Measurements from ENCODE around the gene SPEM1.
A peak's percentile ranks its signal among the peaks of the same experiment; 100 is the strongest.

Gene SPEM1

DNA sequence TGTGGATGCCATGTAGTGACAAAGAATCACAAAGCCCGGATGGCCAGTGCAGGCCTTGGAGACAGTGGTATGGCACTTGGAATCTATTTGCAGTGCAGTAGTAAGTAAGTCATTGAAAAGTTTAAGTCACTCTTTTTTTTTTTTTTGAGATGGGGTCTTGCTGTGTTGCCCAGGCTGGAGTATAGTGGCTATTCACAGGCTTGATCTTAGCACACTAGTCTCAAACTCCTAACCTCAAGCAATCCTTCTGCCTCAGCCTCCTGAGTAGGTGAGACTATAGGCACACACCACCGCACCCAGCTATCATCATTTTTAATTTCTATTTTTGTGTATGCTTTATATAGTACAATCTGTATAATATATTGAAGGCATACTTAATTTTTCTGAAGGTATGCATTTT is 21.5 kb upstream of the SPEM1 start:
- DNase-seq (ENCODE audit: low spot score) = no peak

DNA sequence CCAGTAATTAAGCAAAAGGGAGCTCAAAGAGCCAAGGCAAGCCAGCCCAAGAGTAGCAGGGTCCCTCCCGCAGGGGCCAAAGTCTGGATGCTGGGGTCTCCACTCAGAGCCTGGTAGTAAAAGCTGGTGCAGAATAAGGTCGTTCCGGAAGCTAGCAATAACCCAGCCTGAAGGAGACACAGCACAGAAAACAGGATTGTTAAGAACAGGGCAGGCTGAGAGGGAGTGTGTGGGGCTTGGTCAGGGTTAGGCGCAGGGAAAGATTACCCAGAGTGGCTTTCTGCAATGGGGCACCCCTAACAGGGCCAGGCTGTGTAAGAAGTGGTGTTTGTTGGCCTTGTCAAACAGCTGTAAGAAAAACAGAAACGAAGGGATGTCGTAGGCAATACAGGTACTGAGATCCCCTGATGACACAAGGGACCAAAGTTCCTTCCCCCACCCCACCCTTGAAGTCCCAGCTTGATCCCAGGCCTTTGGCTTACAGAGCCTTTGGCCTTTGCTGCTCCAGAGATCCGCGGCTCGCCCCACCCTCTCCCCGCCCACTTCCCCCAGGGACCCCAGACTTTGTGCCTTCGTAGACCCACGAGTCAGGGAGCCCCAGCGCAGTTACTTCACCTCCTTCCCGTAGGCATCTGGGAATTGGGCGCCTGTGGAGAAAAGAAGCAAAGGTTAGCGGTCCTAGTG is 16.9 kb upstream of the SPEM1 start:
- DNase-seq (ENCODE audit: low spot score) = peak; percentile 25

DNA sequence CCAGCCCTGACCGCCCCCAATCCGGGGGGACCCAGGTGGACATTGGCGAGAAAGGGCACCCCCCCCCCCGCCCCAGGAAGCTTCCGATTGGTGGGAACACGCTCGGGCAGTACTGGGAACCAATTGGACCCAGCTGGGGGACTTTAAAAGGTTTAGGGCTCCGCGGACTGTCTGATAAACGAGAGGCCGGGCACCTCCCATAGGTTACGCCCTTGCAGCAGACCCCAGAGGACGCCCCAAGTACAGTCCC is 16.5 kb upstream of the SPEM1 start:
- peak; percentile 84 for DNase-seq (ENCODE audit: low spot score)

DNA sequence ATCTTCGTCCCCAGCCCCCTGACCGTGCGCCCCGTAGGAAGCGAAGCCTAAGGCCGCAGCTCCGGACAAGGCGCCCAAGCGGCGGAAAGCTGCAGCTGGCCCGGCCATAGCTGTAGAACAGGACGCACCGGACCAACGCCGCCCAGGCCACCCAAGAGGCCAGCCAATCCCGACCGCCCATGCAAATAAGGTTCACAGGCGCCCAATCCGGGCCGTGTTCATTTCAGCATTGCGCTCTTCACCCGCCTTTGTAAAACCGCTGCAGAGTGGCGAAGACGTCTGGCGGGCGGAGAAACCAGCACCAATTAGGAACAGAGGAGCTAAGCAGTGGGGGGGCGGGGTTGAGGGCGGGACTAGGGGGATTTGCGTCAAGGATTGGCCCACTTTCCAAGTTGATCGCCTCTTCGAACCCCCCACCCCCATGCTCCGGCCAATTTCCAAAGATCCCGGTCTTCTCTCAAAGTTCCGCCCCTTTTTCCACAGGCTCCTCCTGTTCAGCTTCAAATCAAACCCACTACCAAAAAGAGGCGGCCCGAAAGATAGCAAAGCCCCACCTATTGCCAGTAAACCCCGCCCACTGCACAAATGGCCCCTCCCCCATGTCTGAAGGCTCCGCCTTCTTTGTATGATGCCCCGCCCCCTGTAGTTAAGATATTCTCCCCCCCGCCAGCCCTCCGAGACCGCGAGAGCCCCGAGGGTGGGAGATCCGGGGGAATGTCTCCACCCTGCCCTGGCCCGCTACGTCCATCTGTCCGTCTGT is 16.0 kb upstream of the SPEM1 start, which contains the start of gene TMEM256:
Gene TMEM256 (minus strand): TSS at position 121 of the 760 bp plus-strand sequence. CDS start 13 bp downstream, at position 108.
- peak; percentile 98 for DNase-seq (ENCODE audit: low spot score)

DNA sequence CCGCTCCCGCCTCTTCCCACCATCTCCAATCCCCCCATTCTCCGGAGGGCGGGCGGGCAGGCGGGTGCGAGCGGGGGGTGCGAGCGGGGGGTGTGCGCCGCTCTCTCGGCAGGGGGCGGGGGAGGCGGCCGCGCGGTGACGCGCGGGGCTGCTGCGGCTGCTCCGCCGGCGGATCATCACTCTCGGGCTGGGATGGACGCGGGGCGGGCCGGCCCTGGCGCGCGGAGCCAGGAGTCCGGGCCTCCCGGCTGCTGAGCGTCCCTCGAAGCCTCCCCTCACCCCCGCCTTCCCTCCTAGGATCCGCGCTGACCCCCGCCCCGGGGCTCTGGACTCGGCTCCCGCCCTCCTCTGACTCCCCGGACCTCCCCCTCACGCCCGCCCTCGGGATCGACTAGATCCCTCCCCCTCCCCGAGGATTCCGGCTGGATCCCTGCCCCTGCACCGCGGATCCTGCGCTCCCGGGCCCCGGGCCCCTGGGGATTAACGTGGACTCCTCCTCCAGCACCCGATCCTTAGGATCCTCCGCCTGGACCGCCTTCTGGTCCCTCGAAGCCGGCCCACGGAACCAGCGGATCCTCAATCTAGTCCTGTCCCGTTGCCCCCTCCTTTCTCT is 15.3 kb upstream of the SPEM1 start:
- DNase-seq (ENCODE audit: low spot score) = peak; percentile 73

DNA sequence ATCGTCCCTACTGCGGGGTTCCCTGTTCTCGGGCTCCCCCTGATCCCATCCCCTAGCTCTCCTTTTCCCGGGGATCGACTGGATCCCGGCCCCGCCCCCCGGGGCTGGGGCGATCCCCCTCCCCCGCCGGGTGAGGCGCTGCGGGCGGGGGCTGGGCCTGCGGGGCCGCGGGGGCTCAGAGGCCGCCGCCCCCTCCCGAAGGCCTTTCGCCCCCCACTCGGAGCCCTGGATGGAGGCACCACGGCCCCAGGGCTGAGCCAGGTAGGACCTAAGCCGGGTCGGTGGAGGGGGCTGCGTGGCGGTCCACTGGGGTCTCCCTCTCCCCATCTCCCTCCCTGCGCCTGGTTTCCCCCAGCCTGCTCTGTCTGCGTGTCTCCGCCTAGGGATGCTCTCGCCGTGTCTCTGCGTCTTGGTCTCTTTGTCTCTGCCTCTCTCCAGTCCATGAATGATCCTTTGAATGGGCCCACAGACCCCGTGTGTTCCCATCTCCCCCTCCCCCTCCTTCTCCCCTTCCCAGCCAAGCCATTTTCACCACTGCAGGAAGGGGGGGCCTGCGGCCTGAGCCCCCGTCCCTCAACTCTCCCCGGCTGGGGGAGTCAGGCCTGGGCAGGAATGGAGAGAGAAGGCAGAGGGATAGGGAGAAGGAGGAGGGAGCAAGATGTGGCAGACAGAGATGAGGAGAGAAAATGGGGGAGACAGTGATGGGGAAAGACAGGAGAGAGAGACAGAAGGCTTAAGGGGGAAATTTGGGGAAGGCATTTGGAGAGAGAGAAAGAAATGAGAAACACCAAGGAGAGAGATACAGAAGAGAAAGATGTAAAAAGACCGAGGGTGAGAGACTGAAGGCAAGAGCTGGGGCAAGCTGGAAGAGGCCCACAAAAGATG is 14.5 kb upstream of the SPEM1 start:
- no peak for DNase-seq (ENCODE audit: low spot score)

DNA sequence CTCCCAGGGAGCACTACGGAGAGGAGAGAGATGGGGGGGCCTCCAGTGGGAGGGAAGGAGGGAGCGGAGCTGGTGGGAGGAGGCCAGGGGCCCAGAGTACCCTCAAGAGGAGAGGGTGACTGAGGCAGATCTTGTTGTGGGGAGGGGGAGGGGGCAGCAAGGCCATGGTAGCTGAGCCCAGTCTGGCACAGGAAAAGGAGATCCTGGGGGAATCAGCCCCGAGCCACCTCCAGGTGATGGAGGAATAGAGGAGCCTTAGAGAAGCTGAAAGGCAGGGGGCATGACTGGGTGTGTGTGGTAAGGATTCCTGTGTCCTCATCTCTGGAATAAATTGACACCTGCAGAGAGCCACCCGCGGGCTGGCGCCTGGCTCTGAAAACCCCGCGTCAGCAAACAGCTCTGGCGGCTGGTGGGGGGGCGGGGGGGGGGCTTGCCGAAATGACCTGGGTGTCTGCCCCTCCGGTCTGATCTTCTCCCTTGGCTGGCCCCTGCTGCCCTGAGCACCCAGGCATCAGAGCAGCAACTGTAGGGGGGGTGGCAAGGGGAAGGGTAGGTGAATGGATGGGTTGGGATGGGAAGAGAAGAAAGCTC is 13.8 kb upstream of the SPEM1 start:
- DNase-seq (ENCODE audit: low spot score) = no peak

DNA sequence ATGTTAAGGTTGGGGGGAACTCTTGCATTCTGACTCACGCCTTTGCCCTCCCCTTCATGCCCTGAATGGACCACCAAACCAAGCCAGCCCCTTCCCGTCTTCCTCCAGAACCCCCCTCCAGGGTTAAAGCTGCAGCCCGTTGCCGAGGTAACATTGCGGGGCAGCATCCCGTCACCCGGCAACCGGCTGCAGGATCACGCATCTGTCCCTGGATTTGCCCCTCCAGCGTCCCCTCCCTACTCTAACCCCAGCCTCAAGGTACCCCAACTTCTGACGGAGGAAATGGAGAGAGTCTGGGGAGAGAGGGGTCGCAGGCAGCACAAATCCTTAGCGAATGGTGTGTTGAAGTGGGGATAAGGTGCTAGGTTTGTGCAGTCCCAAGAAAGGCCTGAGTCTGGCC is 13.0 kb upstream of the SPEM1 start:
- DNase-seq (ENCODE audit: low spot score) = no peak

DNA sequence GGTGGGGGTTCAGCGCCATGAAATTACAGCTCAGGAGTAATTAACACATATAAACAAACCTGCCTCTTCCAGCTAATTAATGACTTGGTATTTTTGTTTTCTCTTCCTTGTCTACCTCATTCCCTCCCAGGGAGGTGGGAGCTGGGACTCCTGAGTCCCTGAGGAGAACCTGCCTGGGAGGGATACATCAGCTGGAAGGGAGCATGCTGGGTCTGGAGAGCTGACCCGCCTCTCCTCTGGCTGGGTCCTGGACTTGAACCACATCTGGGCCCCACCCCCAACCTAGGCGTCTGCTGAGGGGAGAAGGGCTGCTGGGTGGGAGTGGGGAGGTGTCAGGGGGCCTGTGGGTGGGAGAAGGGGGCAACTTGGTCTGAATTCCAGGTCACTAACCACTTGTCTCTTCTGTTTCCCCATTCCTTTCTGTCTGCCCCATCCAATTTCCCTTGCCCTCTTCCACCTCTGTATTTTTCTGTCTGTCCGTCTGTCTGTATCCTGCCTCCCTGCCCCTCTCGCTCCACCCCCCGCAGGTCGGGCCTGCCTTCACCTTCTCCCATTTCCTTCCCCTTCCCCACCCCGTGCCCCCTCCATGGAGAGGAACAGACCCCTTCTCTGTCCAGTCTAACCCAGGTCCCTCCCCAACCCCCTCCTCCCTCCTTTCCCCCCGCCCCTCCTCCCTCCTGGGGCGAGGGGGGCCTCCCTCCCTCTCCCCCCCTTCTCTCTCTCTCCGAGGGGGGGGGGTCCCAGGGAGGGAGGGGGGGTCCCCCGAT is 12.5 kb upstream of the SPEM1 start, which contains the start of gene NLGN2:
Gene NLGN2 (plus strand): TSS at position 361 of the 767 bp plus-strand sequence. CDS start 411 bp downstream, outside the sequence.
- DNase-seq (ENCODE audit: low spot score) = no peak

DNA sequence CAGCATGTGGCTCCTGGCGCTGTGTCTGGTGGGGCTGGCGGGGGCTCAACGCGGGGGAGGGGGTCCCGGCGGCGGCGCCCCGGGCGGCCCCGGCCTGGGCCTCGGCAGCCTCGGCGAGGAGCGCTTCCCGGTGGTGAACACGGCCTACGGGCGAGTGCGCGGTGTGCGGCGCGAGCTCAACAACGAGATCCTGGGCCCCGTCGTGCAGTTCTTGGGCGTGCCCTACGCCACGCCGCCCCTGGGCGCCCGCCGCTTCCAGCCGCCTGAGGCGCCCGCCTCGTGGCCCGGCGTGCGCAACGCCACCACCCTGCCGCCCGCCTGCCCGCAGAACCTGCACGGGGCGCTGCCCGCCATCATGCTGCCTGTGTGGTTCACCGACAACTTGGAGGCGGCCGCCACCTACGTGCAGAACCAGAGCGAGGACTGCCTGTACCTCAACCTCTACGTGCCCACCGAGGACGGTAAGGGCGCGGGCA is 11.8 kb upstream of the SPEM1 start:
- no peak for DNase-seq (ENCODE audit: low spot score)

DNA sequence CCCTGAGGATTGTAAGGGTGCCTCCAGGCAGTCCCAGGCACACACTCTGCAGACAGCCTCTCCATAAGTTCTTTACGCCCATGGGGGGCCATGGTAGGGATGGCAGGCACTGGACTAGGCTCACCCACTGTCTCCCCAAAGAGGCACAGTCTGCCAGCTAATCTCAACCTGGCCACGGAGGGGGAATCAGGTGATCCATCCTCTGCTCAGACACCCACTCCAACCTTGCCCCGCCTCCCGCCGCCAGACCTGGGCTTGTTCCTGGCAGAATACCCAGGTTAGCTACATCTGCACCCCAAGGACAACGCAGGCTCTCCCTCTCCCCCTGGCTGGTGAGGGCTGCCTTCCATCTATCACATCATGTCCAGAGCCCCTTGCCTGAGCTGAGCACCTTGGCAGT is 11.3 kb upstream of the SPEM1 start:
- DNase-seq (ENCODE audit: low spot score) = no peak

DNA sequence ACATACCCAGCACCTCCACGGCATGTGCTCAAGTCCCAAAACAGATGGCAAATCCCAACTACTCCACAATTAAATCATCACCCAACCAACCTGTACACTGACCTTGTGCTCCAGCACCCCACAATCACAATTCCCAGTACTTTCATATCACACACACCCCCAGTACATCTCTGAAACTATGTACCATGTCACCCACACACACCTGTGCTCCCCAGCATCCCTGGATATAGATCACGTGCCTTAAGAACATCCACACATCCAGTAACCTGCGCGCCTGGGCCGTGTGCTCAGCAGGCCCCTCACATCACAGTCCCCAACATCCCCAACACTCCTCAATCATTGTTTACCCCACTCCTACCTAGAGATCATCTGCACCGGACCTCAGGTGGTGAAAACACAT is 10.4 kb upstream of the SPEM1 start:
- DNase-seq (ENCODE audit: low spot score) = no peak

DNA sequence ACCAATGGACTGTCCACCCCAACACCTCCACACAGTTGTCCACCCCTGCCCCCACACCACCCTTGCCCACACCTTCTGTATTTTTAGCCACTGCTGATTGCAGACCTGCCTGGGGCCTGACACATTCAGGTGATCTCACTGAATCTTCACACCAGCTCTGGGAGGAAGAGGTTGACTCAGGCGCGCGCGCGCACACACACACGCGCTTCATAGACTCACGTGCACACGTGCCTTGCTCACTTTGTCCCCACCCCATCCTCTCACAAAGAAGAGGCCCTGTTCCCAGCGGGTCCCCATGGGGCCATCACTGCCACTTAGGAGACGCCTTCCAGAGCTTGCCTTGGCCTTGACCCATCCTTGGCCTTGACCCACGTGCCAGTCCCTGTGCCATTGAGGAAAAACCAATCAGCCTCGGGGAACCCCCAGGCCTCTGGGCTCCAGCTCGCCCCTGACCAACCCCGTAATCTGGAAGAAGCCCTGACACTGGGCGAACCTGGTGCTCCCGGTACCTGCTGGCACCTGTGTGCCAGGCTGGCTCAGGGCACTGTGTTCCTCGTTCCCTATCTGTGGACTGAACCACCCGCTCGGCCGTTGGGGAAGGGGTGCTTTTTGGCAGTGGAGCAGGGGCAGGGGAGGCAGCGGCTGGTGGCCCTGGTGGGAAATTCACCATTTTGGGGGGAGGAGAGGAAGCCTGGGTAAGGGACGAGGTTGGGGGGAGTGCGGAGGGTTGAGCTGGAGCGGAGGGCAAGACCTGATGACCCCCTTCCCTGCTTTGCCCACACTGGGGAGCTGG is 9.3 kb upstream of the SPEM1 start:
- DNase-seq (ENCODE audit: low spot score) = no peak

DNA sequence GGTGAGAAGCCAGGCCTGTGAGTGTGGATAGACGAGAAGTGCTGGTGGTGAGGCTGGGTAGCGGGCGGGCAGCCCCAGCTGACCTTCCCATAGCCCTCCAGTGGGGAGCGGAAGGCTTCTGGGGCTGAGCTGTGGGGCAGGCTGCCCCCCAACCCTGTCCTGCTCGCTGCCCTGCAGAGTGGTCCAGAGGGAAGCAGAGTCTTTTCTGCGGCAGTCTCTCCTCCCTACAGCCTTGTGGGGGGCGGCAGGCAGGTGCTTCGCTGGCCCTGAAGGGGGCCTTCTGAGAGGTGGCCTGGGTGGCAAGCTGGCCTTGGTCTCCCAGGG is 8.7 kb upstream of the SPEM1 start:
- DNase-seq (ENCODE audit: low spot score) = no peak

DNA sequence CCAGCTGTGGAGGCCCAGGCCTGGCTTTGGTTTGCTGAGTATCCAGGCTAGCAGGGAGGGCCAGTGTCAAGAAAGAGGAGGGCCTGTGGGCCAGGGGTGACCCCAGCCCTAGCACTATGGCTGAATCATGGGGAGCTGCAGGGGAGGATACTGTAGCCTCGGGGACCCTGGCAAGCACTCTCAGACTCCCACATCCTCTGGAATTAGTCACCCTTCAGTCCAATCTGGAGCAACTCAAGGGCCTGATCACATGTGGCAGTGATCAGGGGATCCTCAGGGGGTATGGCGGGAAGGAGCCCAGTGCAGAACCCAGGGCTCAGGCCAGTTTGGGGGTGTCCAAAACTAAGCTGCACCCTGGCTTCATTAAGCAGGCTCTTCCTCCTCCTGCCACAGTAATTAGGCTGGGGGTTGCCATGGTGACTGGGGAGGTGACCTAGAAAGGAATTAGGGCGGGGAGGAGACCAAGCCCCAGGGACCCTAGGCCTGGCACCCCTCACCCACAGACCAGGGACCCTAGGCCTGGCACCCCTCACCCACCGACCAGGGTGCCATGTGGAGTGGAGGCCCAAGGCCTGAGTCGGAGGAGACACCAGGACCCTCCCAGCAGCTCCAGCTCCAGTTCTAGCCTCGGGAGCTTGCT is 6.7 kb upstream of the SPEM1 start:
- peak; percentile 79 for DNase-seq (ENCODE audit: low spot score)

DNA sequence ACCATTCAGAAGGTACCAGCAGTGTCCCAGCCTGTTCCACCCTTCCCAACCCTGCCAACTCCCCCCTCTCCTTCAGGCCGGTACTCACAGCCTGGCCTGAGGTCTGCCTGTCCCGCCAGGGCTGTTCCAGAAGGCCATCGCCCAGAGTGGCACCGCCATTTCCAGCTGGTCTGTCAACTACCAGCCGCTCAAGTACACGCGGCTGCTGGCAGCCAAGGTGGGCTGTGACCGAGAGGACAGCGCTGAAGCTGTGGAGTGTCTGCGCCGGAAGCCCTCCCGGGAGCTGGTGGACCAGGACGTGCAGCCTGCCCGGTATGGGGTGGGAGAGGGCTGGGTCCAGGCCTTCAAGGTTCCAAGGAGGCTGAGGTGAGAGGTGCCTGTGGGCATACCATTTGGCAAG is 5.3 kb upstream of the SPEM1 start:
- DNase-seq (ENCODE audit: low spot score) = no peak

DNA sequence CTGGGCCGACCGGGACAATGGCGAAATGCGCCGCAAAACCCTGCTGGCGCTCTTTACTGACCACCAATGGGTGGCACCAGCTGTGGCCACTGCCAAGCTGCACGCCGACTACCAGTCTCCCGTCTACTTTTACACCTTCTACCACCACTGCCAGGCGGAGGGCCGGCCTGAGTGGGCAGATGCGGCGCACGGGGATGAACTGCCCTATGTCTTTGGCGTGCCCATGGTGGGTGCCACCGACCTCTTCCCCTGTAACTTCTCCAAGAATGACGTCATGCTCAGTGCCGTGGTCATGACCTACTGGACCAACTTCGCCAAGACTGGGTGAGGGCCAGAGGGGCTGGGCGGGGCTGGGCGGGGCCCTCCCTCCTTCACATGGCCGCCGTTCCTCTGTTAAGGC is 4.3 kb upstream of the SPEM1 start:
- no peak for DNase-seq (ENCODE audit: low spot score)

DNA sequence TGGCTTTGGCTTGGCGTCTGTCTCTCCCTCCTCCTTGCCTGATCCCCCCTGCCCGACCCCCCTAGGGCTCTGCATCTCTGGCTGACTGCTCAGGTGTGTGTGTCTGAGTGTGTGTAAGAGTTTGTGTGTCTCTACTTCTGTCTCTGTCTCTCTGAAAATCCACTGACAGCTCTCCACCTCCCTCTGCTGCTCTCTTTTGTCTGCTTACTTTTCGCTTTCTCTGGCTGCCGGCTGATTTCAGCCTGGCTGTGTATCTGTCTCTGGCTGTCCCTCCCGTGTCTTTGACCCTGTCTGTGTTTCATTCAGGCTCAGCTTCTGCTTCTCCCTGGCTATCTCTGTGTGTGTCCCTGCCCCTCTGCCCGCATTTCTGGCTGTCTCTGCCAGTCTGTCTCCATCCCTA is 3.8 kb upstream of the SPEM1 start:
- DNase-seq (ENCODE audit: low spot score) = no peak

DNA sequence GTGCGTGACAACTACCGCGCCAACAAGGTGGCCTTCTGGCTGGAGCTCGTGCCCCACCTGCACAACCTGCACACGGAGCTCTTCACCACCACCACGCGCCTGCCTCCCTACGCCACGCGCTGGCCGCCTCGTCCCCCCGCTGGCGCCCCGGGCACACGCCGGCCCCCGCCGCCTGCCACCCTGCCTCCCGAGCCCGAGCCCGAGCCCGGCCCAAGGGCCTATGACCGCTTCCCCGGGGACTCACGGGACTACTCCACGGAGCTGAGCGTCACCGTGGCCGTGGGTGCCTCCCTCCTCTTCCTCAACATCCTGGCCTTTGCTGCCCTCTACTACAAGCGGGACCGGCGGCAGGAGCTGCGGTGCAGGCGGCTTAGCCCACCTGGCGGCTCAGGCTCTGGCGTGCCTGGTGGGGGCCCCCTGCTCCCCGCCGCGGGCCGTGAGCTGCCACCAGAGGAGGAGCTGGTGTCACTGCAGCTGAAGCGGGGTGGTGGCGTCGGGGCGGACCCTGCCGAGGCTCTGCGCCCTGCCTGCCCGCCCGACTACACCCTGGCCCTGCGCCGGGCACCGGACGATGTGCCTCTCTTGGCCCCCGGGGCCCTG is 3.0 kb upstream of the SPEM1 start:
- DNase-seq (ENCODE audit: low spot score) = no peak
